ENCODE measurements around the gene OLFM4. TPM values are rescaled to one million over a fixed set of nuclear protein-coding genes. Genes with fewer than 3 reads are reported as not detected.

The OLFM4 gene
- total RNA-seq, 4 donors from 2014 or later, result 0.29 to 0.83 TPM; not detected in 2

GRCh38 chr13:53050151-53050550 is 21.5 kb downstream of the OLFM4 start:
- no peak overlapping the region for H3K27ac ChIP-seq
- no peaks in the 10 kb centered on the region for H3K4me1 ChIP-seq
- DNase-seq (ENCODE audit: low spot score in 2 of 2), result no peak
- TF ChIP-seq POLR2A (IDR thresholded peaks at IDR 0.05) (no peak), CTCF (IDR thresholded peaks at IDR 0.05) (no peak), EP300 (IDR thresholded peaks at IDR 0.05) (no peak), POLR2AphosphoS5 (IDR thresholded peaks at IDR 0.05) (no peak)
- H3K27me3 ChIP-seq, result no peaks in the 10 kb centered on the region
- H3K9me3 ChIP-seq, result no peaks in the 10 kb centered on the region
- 88% methylated on average over 7 of the region's 7 CpGs for WGBS
- H3K4me3 ChIP-seq, result no peak overlapping the region
- no peaks in the 10 kb centered on the region for H3K36me3 ChIP-seq

DNA sequence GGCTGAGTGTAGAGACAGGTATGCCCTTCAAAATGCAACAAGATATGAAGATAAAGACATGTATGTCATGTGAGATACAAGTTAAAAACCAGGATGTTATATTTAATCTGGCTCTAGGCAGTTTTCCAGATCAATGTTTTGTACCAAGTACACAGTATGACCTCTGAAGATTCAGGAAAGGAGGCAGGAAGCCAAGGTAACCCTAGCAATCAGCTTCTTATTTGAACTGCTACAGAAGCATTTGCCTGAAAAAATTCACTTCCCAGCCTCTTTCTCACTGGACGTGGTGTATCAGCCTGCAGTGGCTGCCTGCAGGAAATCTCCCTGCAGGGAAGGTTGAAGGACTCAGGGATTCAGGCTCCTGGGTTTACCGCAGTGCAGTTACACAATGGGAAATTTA is 24.1 kb downstream of the OLFM4 start:
- H3K4me1 ChIP-seq, result no peaks in the 10 kb centered on the region
- no peak overlapping the region for H3K27ac ChIP-seq
- H3K27me3 ChIP-seq, result no peaks in the 10 kb centered on the region
- 28% methylated on average over 2 of the region's 2 CpGs for WGBS
- H3K9me3 ChIP-seq, result no peaks in the 10 kb centered on the region
- DNase-seq (ENCODE audit: low spot score in 2 of 2), result no peak
- H3K36me3 ChIP-seq, result no peaks in the 10 kb centered on the region
- H3K4me3 ChIP-seq, result no peak overlapping the region
- TF ChIP-seq CTCF (IDR thresholded peaks at IDR 0.05), result no peak
- TF ChIP-seq EP300 (IDR thresholded peaks at IDR 0.05), result no peak
- TF ChIP-seq POLR2A (IDR thresholded peaks at IDR 0.05), result no peak
- TF ChIP-seq POLR2AphosphoS5 (IDR thresholded peaks at IDR 0.05), result no peak

- Histone ChIP-seq H3K27me3 (no peaks in the 10 kb centered on the region), H3K4me3 (no peak overlapping the region), H3K4me1 (no peaks in the 10 kb centered on the region), H3K9me3 (no peaks in the 10 kb centered on the region), H3K27ac (no peak overlapping the region), H3K36me3 (no peaks in the 10 kb centered on the region)
- no peak for TF ChIP-seq POLR2AphosphoS5 (IDR thresholded peaks at IDR 0.05)
- TF ChIP-seq POLR2A (IDR thresholded peaks at IDR 0.05), result no peak
- no peak for TF ChIP-seq CTCF (IDR thresholded peaks at IDR 0.05)
- TF ChIP-seq EP300 (IDR thresholded peaks at IDR 0.05), result no peak
- DNase-seq (ENCODE audit: low spot score in 2 of 2), result no peak
- WGBS, result 54% methylated on average over 4 of the region's 4 CpGs
These were observed 26.0 kb downstream of the OLFM4 start for GRCh38 chr13:53054569-53054968.

DNA sequence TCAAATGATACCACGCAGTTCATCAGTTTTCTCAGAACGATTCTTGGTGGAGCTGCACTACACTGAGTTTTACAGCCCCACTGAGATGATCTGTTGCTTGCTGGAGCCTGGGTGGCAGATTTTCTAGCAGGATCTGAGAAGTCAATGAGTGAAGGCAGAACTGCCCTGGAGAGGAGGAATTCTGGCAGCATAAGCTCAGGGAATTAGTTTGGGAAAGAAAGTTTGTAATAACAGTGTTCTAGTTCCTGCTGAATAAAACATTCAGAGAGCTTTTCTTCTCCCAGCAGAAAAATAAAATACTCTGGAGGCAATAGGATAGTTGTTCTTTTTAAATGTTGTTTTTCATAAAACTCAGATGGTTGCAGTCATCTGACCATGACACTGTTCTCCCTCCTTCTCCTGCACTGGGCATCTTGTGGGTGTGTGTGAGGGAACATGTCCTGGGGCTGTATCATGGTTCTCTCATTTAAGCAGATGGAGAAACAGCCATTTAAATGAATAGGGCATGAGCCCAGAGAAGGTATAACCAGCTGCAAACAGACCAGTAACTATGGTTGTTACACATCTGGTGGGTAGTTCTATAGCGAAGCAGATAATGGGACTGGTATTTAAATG is 29.6 kb downstream of the OLFM4 start:
- no peaks in the 10 kb centered on the region for H3K36me3 ChIP-seq
- 77% methylated on average over 3 of the region's 3 CpGs for WGBS
- TF ChIP-seq POLR2A (IDR thresholded peaks at IDR 0.05) (no peak), CTCF (IDR thresholded peaks at IDR 0.05) (no peak), EP300 (IDR thresholded peaks at IDR 0.05) (no peak)
- no peak overlapping the region for H3K27ac ChIP-seq
- H3K9me3 ChIP-seq, result no peaks in the 10 kb centered on the region
- H3K4me1 ChIP-seq, result no peaks in the 10 kb centered on the region
- no peaks in the 10 kb centered on the region for H3K27me3 ChIP-seq
- H3K4me3 ChIP-seq, result no peak overlapping the region
- DNase-seq (ENCODE audit: low spot score in 2 of 2), result no peak

DNA sequence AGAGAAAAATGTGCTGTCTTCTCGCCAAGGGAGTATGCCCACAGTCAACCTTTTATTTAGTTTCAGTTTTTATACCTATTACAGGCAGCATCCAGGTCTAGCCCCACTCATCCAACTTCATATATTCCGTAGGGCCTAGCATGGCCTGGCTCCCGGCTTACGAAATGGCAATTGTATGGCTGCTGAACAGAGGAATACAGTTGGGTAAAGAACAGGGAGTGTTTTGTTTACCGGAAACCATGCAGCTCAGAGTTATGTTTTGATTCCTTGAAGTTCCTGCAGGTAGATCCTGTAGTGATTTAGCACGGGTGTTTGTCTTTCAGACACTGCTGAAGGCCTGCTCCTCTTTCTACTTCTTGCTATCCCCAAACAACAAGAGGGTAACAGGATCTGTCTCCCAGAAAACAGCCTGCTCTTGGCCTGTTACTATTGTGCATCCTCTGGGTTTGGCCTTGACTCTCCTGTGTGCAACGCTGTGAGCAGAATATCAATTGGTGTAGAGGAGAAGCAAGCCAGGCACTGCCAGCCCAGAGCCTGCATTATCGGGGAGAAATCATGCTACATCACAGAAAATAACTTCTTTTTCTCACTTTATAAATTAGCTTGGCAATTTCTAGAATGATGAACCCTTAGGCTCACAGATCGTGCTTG is 32.4 kb downstream of the OLFM4 start:
- Histone ChIP-seq H3K27ac (no peak overlapping the region), H3K9me3 (no peaks in the 10 kb centered on the region), H3K36me3 (no peaks in the 10 kb centered on the region), H3K4me1 (no peaks in the 10 kb centered on the region), H3K4me3 (no peak overlapping the region), H3K27me3 (no peaks in the 10 kb centered on the region)
- 87% methylated on average over 9 of the region's 9 CpGs for WGBS
- DNase-seq (ENCODE audit: low spot score in 2 of 2), result no peak
- no peak for TF ChIP-seq POLR2AphosphoS5 (IDR thresholded peaks at IDR 0.05)
- TF ChIP-seq POLR2A (IDR thresholded peaks at IDR 0.05), result no peak
- TF ChIP-seq CTCF (IDR thresholded peaks at IDR 0.05), result no peak
- no peak for TF ChIP-seq EP300 (IDR thresholded peaks at IDR 0.05)
